Kidney tubule cell (primary cell): ENCODE data around the gene CAPRIN2.

Source experiments
- DNase-seq: peaks from one replicate; pipeline ENCODE4 v3.0.0-alpha.2; 2018; ENCODE audit warnings: low spot score

CAPRIN2 gene

GRCh38 chr12:30754750-30755394 is at the start of gene CAPRIN2:
TSS of gene CAPRIN2 (minus strand) at chr12:30754951. CDS start at chr12:30753520, 1,431 bp downstream.
- peak; percentile 97 for DNase-seq

GRCh38 chr12:30797689-30798088 is 42.9 kb upstream of the CAPRIN2 start:
- DNase-seq: no peak

- DNase-seq: peak; percentile 43
Observed at GRCh38 chr12:30796891-30797371, 42.2 kb upstream of the CAPRIN2 start.

GRCh38 chr12:30796313-30796780 is 41.6 kb upstream of the CAPRIN2 start:
- no peak for DNase-seq

- DNase-seq: peak; percentile 87
Observed at GRCh38 chr12:30795410-30796312, 40.9 kb upstream of the CAPRIN2 start.

- DNase-seq: peak; percentile 92
Observed at GRCh38 chr12:30794591-30795409, 40.0 kb upstream of the CAPRIN2 start.

- no peak for DNase-seq
Observed at GRCh38 chr12:30794020-30794419, 39.3 kb upstream of the CAPRIN2 start.

- peak; percentile 55 for DNase-seq
Observed at GRCh38 chr12:30792648-30793499, 38.1 kb upstream of the CAPRIN2 start.

- DNase-seq: no peak
Observed at GRCh38 chr12:30792085-30792484, 37.3 kb upstream of the CAPRIN2 start.

- no peak for DNase-seq
Observed at GRCh38 chr12:30788754-30789153, 34.0 kb upstream of the CAPRIN2 start.

GRCh38 chr12:30785630-30786029 is 30.9 kb upstream of the CAPRIN2 start:
- DNase-seq: no peak

- DNase-seq: no peak
Observed at GRCh38 chr12:30784508-30784907, 29.8 kb upstream of the CAPRIN2 start.

GRCh38 chr12:30783946-30784345 is 29.2 kb upstream of the CAPRIN2 start:
- DNase-seq: no peak

- DNase-seq: no peak
Observed at GRCh38 chr12:30782316-30783173, 27.8 kb upstream of the CAPRIN2 start.

- no peak for DNase-seq
Observed at GRCh38 chr12:30779578-30779977, 24.8 kb upstream of the CAPRIN2 start.

- no peak for DNase-seq
Observed at GRCh38 chr12:30779178-30779577, 24.4 kb upstream of the CAPRIN2 start.

GRCh38 chr12:30774599-30774998 is 19.8 kb upstream of the CAPRIN2 start:
- DNase-seq: no peak

- DNase-seq: no peak
Observed at GRCh38 chr12:30769802-30770201, 15.1 kb upstream of the CAPRIN2 start.

- DNase-seq: no peak
Observed at GRCh38 chr12:30764251-30764650, 9.5 kb upstream of the CAPRIN2 start.

GRCh38 chr12:30763053-30763452 is 8.3 kb upstream of the CAPRIN2 start:
- no peak for DNase-seq
